ENCODE measurements around the gene CNOT1. TPM values are rescaled to one million over a fixed set of nuclear protein-coding genes. Genes with fewer than 3 reads are reported as not detected.
A peak's percentile ranks its signal among the peaks of the same experiment; 100 is the strongest.
"Not testable (repeated sequence)": the region's sequence is repeated elsewhere in the genome, so short reads cannot be mapped to it uniquely, and the experiment has no call there.

Gene CNOT1
- total RNA-seq, 1 donor from 2014 or later, result 96.4 TPM

- peak; percentile 53 to 59 for DNase-seq (ENCODE audit: low read depth in 2 of 2)
These were observed 46.5 kb downstream of the CNOT1 start for GRCh38 chr16:58582971-58583765.

GRCh38 chr16:58582133-58582532, 47.5 kb downstream of the CNOT1 start:
- no peak for DNase-seq (ENCODE audit: low read depth in 2 of 2)

GRCh38 chr16:58579587-58579986, 50.0 kb downstream of the CNOT1 start:
- no peak for DNase-seq (ENCODE audit: low read depth in 2 of 2)

- DNase-seq (ENCODE audit: low read depth in 2 of 2), result no peak
These were observed 51.0 kb downstream of the CNOT1 start for GRCh38 chr16:58578642-58579041.

- no peak for DNase-seq (ENCODE audit: low read depth in 2 of 2)
These were observed 52.5 kb downstream of the CNOT1 start for GRCh38 chr16:58577141-58577540.

GRCh38 chr16:58574895-58575294, 54.7 kb downstream of the CNOT1 start:
- no peak for DNase-seq (ENCODE audit: low read depth in 2 of 2)

GRCh38 chr16:58565697-58566096, 63.9 kb downstream of the CNOT1 start:
- not testable (repeated sequence) for DNase-seq (ENCODE audit: low read depth in 2 of 2)

GRCh38 chr16:58563775-58564174, 65.9 kb downstream of the CNOT1 start:
- no peak for DNase-seq (ENCODE audit: low read depth in 2 of 2)

GRCh38 chr16:58563235-58563634, 66.4 kb downstream of the CNOT1 start:
- peak in 1 of 2 donors; percentile 31 for DNase-seq (ENCODE audit: low read depth in 2 of 2)

- no peak for DNase-seq (ENCODE audit: low read depth in 2 of 2)
These were observed 72.9 kb downstream of the CNOT1 start for GRCh38 chr16:58556678-58557077.

- peak in 1 of 2 donors; percentile 3 for DNase-seq (ENCODE audit: low read depth in 2 of 2)
These were observed 78.1 kb downstream of the CNOT1 start for GRCh38 chr16:58551496-58551895.

- DNase-seq (ENCODE audit: low read depth in 2 of 2), result no peak
These were observed 81.2 kb downstream of the CNOT1 start for GRCh38 chr16:58548378-58548777.

GRCh38 chr16:58543685-58544084, 85.9 kb downstream of the CNOT1 start:
- DNase-seq (ENCODE audit: low read depth in 2 of 2), result no peak

GRCh38 chr16:58542291-58542690, 87.3 kb downstream of the CNOT1 start:
- DNase-seq (ENCODE audit: low read depth in 2 of 2), result no peak

- DNase-seq (ENCODE audit: low read depth in 2 of 2), result no peak
These were observed 87.9 kb downstream of the CNOT1 start for GRCh38 chr16:58541711-58542110.

GRCh38 chr16:58537124-58537906, 92.3 kb downstream of the CNOT1 start:
- DNase-seq (ENCODE audit: low read depth in 2 of 2), result no peak

- DNase-seq (ENCODE audit: low read depth in 2 of 2), result no peak
These were observed 93.3 kb downstream of the CNOT1 start for GRCh38 chr16:58536278-58536677.

GRCh38 chr16:58535100-58535499, 94.5 kb downstream of the CNOT1 start:
- no peak for DNase-seq (ENCODE audit: low read depth in 2 of 2)

- no peak for DNase-seq (ENCODE audit: low read depth in 2 of 2)
These were observed 95.7 kb downstream of the CNOT1 start for GRCh38 chr16:58533751-58534470.

GRCh38 chr16:58532414-58532813, 97.2 kb downstream of the CNOT1 start:
- no peak for DNase-seq (ENCODE audit: low read depth in 2 of 2)

GRCh38 chr16:58530179-58530578, 99.4 kb downstream of the CNOT1 start:
- DNase-seq (ENCODE audit: low read depth in 2 of 2), result no peak

GRCh38 chr16:58519707-58520106, 109.9 kb downstream of the CNOT1 start:
- DNase-seq (ENCODE audit: low read depth in 2 of 2), result no peak
